Hippocampal formation (tissue), 2 donors: ENCODE results near the gene CENPU.

Source experiments
- DNase-seq, 2 donors: peaks; one replicate each; lab custom pipeline; 2025; lab: John Stamatoyannopoulos, UW

The CENPU gene

DNA sequence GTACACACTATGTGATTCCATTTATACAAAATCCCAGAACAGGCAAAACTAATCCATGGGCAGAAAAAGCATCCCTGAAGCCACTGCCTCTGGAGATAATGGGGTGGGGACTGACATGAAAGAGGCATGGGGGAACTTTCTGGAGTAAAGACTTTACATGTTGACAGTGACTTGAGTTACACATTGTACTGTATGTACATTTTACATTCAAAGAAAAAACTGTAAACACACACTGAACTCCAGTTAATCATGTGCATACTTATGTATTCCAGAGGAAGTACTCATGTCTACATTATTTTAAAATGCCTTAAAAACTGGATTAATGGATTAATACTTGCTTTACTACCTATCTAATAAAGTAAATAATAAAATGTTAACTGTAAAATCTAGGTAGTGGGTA lies 21.6 kb downstream of the CENPU start:
- no peak for DNase-seq

GRCh38 chr4:184706453-184706852 lies 27.4 kb downstream of the CENPU start:
- no peak for DNase-seq

- DNase-seq, result no peak
Measured at GRCh38 chr4:184705692-184706091, 28.2 kb downstream of the CENPU start.

DNA sequence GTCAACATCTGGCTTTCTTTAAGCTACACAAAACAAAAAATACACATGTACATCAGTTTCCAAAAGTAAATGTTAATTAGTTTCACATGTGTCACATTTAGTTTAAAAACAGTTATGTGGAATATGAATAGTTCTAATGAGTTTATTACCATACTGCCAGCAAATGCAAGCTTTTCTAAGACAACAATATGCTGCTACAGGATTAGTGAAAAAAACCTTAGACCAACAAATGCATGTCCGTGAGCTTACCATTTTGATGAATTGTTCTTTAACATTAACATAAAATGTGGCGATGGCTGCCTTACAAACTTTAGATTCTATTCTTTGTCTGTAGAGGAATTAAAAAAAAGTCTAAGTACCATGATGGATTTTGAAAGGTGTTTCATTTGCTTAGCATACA lies 31.8 kb downstream of the CENPU start:
- DNase-seq, result no peak

DNA sequence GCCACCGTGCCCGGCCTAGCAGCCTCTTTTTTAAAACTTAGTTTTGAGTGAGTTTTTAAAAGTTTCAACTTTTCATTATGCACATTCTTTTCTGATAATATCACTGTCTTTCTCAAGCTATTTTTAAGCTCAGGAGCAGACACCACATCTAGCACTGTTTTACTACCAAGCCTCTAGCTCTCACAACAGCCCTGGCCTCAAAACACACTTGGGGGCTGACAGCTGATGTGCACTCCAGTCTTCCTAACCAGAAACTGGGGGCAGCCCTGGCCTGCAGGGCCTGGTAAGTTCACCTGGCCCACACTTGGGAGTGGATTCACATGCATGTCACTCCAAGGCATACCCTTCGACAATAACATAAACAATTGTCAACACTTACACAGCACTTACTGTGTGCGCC lies 34.0 kb downstream of the CENPU start:
- no peak for DNase-seq

DNA sequence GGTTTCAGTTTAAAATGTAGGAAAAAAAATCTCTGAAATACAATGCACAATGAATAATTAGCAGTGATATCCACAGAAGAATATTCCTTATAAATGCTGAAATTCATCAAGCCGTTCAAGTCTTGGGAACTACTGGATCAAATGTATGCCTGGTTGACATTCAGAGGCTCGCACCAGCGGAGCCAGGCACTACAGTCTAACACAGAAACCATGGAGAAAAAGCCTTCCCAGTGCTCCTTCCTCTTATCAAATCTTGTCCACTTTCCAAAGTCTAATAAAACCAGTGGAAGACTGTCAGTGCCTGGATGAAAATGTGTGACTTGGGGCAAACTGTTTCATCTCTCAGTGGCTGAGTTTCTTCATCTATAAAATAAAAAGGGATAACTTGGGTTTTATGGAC lies 35.9 kb downstream of the CENPU start:
- DNase-seq, result no peak

DNA sequence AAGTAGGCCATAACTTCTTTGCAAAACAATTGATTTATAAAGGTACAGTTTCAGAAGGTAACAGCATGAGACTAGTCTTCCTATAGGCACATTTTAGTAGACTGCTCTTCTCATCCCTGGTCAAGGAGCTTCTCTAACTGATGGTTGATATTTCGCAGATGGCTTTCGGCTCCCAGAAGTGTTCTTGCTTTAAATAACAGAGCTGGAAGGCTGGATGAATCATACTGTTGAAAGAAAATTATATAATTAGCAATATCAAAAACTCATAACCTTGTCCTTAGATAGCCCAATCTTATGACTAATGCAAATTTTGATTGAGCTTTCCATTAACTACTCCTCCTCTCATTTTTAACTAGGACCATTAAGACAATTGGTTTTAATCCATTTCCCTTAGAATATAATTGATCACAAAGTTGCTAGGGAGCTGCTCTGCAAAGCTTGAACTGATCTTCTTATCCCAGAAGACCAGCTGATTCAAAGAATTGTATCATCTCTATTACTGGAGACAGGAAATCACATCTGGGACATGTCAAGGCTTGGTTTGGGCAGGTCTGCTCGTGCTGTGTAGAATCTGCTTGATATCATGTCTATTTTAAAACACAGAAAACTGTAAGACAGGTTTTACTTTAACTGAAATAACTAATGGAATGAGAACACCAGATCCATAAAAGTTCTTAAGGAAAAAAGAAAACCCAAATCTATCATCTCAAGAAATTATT lies 38.6 kb downstream of the CENPU start:
- no peak for DNase-seq

- DNase-seq, result no peak
Measured at GRCh38 chr4:184694412-184694956, 39.4 kb downstream of the CENPU start.

GRCh38 chr4:184693056-184693455 lies 40.8 kb downstream of the CENPU start:
- DNase-seq, result no peak

DNA sequence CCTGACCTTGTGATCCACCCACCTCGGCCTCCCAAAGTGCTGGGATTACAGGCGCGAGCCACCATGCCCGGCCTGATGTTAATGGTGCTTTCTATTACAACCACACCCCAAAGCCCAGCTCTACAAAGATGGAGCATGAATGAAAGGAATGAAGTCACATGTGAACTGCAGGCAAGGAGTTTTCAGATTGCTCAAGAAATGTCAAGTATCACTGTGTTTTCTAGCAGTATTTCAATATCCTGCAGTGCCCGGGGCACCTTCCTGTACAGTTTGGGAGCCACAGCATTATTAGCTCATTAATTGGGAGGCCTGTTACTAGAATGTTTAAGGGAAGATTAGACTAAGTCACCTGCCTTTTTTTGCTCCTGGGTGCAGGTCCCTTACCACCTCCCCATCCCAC lies 44.2 kb downstream of the CENPU start:
- DNase-seq, result no peak

DNA sequence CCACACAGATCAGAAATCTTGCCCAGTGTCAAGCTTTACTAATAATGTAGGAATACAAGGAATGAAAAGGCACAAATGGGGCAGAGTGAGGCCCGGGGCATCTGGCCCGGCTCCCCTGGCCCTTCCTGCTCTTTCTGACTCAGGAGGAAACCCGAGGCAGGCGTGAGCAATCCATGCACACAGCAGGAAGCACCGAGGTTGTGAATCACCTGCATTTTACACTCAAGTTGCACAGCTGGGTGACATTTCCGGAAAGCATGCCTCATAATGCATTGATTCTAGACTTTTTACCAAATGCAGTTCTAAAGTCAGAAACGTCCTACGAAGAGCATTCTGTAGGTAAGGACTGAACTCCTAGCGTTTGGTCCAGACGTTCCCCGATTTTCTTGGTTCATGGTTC lies 45.4 kb downstream of the CENPU start:
- DNase-seq, result no peak

GRCh38 chr4:184688005-184688404 lies 45.9 kb downstream of the CENPU start:
- no peak for DNase-seq

DNA sequence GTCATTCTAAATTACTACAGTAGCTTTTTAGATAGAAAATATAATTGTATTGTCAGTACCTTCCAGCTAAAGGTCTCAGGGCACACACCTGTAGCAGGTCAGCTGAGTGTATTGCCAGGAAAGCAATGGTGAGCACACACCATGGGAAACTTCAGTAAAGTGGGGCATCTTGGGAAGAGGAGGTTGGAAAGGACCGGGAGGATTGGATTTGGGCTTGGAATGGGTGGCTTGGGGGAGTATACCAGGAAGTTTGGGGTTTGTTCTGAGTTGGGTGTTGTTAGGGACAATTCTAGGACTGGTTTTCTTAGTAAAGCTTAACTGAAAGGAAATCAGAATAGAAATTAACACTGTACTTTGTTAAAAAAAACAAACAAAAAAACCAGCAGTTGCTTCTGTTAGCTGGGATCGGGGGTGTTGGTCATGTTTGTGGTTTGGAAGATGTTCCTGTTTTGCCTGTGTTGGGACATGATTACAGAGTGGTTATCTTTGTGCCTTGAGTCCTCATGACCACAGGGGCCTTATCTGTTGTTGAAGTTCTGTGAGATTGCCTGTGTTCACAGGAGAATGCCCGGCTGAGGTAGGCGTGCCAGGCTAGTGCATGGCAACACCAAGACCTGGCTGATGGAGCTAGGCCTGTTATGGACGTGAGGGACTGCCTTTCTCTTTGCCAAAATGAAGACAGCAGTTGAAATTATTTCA lies 49.3 kb downstream of the CENPU start:
- no peak for DNase-seq

DNA sequence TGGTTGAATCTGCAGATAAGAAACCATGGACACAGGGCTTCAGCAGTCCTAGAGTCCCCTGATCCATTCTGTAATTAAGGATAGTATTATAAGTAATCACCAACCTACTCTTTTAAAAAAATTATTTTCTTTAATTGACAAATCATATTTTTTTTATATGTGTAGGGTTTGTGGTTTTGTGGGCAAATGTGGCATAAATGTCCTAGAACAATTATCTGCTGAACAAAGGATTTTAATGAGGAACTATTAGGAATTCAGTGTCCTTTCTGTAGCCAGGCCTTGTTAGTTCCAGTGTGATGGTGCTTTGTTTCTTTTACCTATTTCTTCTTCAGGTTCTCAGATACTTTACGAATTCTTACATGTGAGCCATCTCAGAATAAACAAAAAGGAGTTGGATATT lies 52.0 kb downstream of the CENPU start:
- no peak for DNase-seq

GRCh38 chr4:184680698-184681097 lies 53.2 kb downstream of the CENPU start:
- DNase-seq, result no peak

GRCh38 chr4:184675821-184676492 lies 57.9 kb downstream of the CENPU start:
- DNase-seq, result no peak

DNA sequence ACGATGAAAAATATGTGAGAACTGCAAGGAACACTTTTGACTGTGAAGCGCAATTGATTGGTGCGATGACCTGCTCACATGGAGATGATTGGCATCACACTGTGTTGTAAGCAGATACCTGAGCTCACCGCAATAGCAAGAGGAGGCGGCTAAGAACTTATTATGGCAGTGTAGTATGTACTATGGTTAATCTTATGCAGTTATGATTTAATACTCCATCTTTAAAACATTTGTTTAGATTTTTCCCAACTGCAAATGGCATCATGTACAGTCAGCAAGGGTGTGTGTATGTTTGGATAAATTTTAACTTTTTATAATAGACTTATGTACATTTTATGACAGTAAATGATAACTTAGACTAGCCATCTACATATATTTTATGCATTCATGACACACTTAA lies 58.9 kb downstream of the CENPU start:
- no peak for DNase-seq

DNA sequence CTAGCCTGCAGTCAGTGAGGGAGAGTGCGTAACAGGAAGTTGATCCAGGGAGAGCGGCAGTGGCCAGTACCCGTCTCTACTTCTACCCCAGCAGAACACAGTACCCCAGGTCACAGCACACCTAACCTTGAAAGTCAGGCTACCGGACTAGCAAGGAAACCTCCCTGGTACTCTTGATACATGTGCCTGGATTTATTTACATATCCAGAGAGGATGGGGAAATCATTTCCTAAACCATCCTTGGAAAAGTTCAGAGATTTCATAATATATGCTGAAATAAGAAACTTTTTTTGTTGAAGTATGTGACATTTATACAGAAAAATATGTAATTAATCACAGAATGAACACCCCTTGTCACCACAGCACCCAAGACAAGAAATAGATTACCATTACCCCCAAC lies 59.9 kb downstream of the CENPU start:
- no peak for DNase-seq

- no peak for DNase-seq
Measured at GRCh38 chr4:184672741-184673140, 61.2 kb downstream of the CENPU start.

DNA sequence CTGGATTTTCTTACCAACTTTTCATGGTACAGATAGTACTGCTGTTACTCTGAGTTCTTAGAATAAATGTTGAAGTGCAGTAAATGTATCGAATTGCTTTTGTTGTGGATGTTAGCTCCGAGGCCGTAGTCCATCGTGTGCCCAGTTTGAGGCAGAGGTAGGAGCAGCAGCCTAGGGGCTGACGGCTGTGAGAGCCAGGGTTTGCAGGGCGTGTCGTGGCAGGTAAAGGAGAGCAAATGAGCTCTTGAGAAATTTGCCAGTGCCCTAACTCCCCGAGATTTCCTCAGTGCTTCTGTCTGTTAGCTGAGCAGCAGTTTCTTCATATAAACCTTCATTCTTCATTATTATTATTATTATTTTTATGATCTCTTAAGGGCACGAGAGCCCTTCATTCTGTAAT lies 62.8 kb downstream of the CENPU start:
- no peak for DNase-seq

DNA sequence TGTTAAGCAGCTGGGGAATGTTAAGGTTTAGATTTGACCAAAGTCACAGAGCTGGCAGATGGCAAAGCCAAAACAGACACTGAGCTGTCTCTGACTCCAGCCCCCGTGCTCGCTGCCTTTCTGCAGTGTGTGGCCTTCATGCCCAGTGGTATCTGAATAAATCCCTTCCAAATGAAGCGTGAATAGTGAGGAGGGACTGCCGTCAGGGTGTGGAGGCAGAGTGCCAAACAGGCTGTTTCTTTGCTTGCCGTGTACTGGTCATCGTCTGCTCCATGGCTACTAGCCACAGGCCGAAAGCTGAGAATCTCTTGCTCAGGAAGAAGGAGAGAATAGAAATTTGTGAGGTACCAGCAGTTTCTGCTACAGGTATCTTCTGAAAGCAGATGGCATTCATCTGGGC lies 64.6 kb downstream of the CENPU start:
- no peak for DNase-seq

GRCh38 chr4:184668511-184669114 lies 65.3 kb downstream of the CENPU start:
- no peak for DNase-seq

DNA sequence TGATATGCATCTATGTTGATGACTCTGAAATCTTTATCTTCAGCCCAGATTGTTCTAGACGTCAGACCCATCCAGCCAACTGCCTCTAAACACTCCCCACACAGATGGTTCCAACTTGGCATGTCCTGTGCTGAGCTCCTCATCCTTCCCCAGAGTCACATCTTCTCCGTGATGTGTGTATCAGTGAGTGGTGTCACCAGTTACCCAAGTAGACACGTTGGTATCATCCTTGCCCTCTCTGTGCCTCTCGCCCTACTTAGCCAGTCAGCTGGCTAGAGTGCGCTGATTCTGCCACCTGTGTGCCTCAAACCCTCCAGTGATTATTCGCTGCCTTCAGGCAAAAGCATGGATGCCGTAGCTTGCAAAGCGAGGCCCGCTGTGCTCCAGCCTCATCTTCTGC lies 65.8 kb downstream of the CENPU start:
- no peak for DNase-seq
